ENCODE results near the gene COL21A1. TPM values are rescaled to one million over a fixed set of nuclear protein-coding genes. Genes with fewer than 3 reads are reported as not detected.

Gene COL21A1
- total and polyA plus RNA-seq, 11 donors = 21.7 to 110 (median 49.1) TPM

DNA sequence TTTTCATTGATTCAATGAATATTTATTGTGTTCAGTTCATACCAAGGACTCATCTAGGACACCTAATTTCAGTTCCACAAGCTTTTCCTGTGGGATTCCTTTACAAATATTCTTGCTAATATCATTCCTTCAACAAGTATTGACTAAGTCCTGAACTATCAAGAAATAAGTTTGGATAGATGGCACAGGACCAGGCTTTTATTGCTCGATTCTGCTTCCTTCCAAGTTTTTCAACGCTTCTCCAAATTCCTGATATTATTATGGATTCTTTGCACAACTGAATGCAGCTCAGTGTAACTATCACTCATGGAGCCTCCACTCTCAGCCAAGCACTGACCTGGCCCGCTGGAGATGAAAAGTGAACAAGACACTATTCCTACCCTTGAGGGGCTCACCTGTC lies 32.7 kb upstream of the COL21A1 start:
- no peak overlapping the region for H3K4me3 ChIP-seq
- H3K4me1 ChIP-seq = no peaks in the 10 kb centered on the region
- DNase-seq = no peak
- no peak overlapping the region for H3K27ac ChIP-seq
- no peak for TF ChIP-seq POLR2A (IDR thresholded peaks at IDR 0.05)
- TF ChIP-seq, protein P1, sequence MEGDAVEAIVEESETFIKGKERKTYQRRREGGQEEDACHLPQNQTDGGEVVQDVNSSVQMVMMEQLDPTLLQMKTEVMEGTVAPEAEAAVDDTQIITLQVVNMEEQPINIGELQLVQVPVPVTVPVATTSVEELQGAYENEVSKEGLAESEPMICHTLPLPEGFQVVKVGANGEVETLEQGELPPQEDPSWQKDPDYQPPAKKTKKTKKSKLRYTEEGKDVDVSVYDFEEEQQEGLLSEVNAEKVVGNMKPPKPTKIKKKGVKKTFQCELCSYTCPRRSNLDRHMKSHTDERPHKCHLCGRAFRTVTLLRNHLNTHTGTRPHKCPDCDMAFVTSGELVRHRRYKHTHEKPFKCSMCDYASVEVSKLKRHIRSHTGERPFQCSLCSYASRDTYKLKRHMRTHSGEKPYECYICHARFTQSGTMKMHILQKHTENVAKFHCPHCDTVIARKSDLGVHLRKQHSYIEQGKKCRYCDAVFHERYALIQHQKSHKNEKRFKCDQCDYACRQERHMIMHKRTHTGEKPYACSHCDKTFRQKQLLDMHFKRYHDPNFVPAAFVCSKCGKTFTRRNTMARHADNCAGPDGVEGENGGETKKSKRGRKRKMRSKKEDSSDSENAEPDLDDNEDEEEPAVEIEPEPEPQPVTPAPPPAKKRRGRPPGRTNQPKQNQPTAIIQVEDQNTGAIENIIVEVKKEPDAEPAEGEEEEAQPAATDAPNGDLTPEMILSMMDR (IDR thresholded peaks at IDR 0.05) = no peak
- WGBS, 4 donors = 86 to 93% (median 90%) methylated on average over 3 of the region's 3 CpGs
- intact Hi-C loops (cut with DNase I) = loop anchor here in 1 of 10 donors (10.0 kb wide), 1 partner anchor 1005 kb away; no protein-coding TSS in a partner anchor
- no peak for ATAC-seq
- peaks cover 0 to 4% (median 0%) of the 10 kb centered on the region in 12 donors for H3K9me3 ChIP-seq
- H3K27me3 ChIP-seq = no peaks in the 10 kb centered on the region
- no peaks in the 10 kb centered on the region for H3K36me3 ChIP-seq

DNA sequence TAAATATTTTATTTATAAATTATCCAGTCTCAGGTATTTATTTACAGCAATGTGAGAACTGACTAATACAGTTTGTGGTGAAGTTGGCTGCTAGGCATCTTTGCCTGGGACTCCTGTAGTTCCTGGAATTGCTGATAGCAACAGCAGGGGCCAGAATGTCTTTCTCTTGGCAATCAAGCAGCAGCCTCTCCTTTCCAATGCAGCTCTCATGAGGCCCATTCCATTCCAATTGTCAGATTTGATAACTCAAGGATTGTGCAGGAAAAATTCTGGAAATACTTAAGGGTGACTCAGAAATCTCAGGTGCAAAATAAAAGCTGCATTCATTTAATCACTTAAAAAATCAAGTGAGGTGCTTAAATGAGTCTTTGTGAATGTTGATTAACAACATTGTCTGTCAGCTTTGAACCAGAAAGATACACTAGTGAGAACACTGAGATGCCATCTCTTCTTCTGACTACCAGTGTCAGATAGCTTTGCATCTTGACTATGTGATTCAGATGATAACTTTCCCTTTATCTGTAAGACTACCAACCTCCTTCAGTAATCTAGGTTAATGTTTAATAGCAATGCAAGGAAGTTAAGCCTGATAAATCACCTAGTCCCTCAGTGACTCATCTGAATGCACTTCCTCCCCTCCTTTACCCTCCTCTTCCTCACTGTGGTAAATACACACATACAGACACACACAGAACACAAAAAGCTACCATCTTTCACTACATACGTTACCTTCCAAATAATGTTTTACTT lies 32.1 kb upstream of the COL21A1 start:
- Histone ChIP-seq H3K27me3 (no peaks in the 10 kb centered on the region), H3K36me3 (no peaks in the 10 kb centered on the region), H3K9me3 (peaks cover 0 to 10% (median 0%) of the 10 kb centered on the region in 12 donors), H3K27ac (no peak overlapping the region), H3K4me3 (no peak overlapping the region), H3K4me1 (no peaks in the 10 kb centered on the region)
- no peak for ATAC-seq
- TF ChIP-seq, protein P1 (IDR thresholded peaks at IDR 0.05) = no peak
- no peak for TF ChIP-seq POLR2A (IDR thresholded peaks at IDR 0.05)
- intact Hi-C loops (cut with DNase I) = loop anchor here in 1 of 10 donors (10.0 kb wide), 1 partner anchor 1005 kb away; no protein-coding TSS in a partner anchor
- 89 to 94% (median 92%) methylated on average over 1 of the region's 1 CpG for WGBS, 4 donors
- DNase-seq = no peak

DNA sequence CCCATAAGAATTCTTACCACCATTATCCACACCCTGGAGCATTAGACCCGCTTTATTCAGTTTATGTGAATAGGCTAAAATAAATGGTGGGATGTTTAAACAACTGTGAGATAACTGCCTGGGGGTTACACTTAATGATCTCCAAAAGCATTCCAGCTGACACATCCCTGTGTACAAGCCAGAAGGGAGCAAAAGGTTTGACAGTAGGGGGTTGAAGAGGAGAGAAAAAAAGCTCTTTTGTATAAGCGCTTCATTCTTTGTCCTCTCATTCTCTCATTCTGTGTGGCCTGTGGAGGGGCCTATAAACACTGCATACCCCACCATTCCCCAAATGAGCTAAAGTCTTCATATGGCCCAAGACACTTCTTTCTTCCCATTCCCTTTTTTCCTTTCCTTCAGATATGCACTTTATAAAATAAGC lies 30.8 kb upstream of the COL21A1 start:
- intact Hi-C loops (cut with DNase I) = no loop called here
- ATAC-seq (no peak), DNase-seq (no peak)
- no peaks in the 10 kb centered on the region for H3K4me1 ChIP-seq
- H3K27ac ChIP-seq = no peak overlapping the region
- H3K4me3 ChIP-seq = no peak overlapping the region
- no peaks in the 10 kb centered on the region for H3K36me3 ChIP-seq
- H3K27me3 ChIP-seq = no peaks in the 10 kb centered on the region
- WGBS, 4 donors = 63 to 89% (median 76%) methylated on average over 2 of the region's 2 CpGs
- H3K9me3 ChIP-seq = peaks cover 0 to 13% (median 0%) of the 10 kb centered on the region in 12 donors
- no peak for TF ChIP-seq POLR2A (IDR thresholded peaks at IDR 0.05)
- TF ChIP-seq, protein P1 (IDR thresholded peaks at IDR 0.05) = no peak

DNA sequence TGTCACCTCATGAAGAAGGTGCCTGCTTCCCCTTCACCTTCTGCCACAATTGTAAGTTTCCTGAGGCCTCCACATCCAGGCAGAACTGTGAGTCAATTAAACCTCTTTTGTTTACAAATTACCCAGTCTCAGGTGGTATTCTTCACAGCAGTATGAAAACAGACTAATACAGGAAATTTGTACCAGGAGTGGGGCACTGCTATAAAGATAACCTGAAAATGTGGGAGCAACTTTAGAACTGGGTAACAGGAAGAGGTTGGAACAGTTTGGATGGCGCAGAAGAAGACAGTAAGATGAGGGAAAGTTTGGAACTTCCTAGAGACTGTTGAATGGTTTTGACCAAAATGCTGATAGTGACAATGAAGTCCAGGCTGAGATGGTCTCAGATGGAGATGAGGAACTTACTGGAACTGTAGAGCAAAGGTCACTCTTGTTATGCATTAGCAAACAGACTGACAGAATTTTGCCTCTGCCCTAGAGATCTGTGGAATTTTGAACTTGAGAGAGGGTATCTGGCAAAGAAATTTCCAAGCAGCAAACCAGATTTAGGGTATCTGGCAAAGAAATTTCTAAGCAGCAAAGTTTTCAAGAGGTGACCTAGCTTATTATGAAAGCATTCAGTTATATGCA lies 23.5 kb upstream of the COL21A1 start:
- Histone ChIP-seq H3K36me3 (no peaks in the 10 kb centered on the region), H3K27ac (no peak overlapping the region), H3K27me3 (no peaks in the 10 kb centered on the region), H3K9me3 (peaks cover 0 to 45% (median 5%) of the 10 kb centered on the region in 12 donors), H3K4me3 (no peak overlapping the region), H3K4me1 (no peaks in the 10 kb centered on the region)
- DNase-seq = no peak
- no peak for ATAC-seq
- TF ChIP-seq, protein P1 (IDR thresholded peaks at IDR 0.05) = no peak
- no peak for TF ChIP-seq POLR2A (IDR thresholded peaks at IDR 0.05)
- intact Hi-C loops (cut with DNase I) = no loop called here
- WGBS, 4 donors = 88 to 97% (median 88%) methylated on average over 1 of the region's 1 CpG
